NCI-H1105 (cell line): ENCODE results near the gene CLASP1.
A peak's percentile ranks its signal among the peaks of the same experiment; 100 is the strongest.

Experiments
- DNase-seq: peaks from one replicate; lab custom pipeline; 2025; lab: John Stamatoyannopoulos, UW

CLASP1 gene

DNA sequence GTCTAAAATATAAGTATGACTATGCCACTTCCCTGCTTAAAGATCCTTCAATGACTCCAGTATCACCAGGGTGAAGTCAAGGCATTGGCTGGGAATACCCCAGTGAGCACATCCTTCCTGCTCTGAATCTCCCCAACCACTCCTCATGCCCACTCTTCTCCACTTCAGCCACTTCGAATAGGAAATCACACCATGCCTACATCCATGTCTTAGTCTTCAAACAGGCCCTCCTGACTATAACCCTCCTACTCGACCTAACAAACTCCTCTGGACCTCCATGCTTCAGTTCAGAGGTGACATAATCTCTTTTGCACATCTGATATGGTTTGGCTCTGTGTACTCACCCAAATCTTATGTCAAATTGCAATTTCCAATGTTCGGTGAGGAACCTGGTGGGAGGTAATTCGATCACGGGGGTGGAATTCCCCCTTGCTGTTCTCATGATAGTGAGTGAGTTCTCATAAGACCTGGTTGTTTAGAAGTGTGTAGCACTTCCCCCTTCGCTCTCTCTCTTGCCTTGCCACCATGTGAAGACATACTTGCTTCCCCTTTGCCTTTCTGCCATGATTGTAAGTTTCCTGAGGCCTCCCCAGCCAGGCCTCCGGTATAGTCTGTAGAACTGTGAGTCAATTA lies 276.4 kb downstream of the CLASP1 start:
- DNase-seq: no peak

DNA sequence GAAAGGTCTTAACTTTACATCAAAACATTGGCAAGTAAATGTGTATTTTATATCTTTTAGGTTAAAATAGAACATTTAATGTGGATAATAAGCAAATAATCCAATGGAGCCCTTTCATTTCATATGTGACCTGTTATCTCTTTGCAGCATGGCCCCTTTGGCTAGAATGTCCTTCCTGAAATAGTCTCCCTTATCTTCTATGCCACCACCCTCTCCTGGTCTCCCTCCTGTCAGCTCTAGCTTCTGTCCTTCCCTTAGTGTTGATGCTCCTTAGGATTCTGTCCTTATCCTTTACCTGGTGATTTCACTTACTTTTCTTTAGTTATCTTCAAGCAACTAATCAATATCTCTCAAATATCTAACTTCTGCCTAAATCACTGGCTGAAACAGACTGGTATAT lies 277.2 kb downstream of the CLASP1 start:
- DNase-seq: no peak

DNA sequence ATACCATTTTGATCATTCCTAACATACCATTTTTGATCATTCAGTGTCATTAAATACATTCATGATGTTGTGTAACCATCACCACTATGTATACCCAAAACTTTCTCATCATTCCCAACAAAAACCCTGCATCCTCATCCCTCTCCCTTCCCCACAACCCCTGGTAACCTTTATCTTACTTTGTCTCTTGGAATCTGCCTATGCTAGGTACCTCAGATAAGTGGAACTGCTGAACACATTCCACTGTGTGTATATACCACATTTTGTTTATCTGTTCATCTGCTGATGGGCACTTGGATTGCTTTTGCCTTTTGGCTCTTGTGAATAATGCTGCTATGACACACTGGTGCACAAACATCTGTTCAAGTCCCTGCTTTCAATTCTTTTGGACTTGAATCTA lies 280.4 kb downstream of the CLASP1 start:
- DNase-seq: no peak

GRCh38 chr2:121368155-121368554 lies 281.1 kb downstream of the CLASP1 start:
- DNase-seq: no peak

DNA sequence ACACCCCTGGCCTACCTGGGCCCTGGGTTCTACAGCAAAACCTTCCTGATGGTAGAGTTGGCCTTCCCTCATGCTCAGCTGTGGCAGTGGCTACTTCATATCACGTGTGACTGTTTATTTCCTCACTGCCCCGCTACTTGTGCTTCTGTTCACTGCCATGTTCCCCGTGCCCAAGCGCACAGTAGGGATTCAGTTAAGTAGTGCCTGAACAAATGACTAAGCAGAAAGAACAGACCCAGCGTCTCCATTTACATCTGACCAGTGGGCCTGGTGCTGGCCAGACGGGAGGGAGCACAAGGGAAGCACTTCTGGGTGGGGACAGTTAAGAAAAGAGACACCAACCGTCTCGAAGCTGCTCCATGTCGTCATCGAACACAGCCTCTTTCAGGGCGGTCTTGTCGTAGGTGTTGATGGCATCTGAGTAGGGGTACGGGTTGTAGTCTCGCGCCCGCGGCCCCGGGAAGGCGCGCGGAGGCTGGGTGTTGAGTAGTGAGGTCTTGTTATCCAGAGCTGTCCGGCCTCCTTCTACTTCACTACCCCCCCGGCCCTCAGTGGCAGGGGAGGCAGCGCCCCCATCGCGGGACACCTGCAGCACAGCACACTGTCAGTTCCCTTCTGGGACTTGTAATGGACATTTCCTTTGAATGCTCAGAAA lies 281.9 kb downstream of the CLASP1 start:
- DNase-seq: no peak

GRCh38 chr2:121366040-121366439 lies 283.2 kb downstream of the CLASP1 start:
- no peak for DNase-seq

DNA sequence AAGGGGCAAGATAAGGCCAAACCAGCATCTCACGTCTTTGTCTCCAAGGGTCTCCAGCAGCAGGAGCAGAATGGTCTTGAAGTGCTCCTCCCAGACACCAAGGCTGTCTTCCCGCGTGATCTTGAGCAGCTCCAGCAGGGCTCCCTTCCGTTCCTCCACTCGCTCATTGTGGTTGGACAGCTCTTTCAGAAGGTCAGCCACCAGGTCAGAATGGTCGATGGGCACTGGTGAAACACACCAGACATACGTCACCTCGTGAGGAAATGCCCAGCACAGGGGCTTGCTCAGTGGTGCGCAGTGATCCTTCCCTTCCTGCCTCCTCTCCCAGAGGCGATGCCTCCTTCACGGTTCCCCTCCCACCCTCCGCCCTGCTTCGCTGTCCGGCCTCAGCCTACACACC lies 284.2 kb downstream of the CLASP1 start:
- DNase-seq: no peak

DNA sequence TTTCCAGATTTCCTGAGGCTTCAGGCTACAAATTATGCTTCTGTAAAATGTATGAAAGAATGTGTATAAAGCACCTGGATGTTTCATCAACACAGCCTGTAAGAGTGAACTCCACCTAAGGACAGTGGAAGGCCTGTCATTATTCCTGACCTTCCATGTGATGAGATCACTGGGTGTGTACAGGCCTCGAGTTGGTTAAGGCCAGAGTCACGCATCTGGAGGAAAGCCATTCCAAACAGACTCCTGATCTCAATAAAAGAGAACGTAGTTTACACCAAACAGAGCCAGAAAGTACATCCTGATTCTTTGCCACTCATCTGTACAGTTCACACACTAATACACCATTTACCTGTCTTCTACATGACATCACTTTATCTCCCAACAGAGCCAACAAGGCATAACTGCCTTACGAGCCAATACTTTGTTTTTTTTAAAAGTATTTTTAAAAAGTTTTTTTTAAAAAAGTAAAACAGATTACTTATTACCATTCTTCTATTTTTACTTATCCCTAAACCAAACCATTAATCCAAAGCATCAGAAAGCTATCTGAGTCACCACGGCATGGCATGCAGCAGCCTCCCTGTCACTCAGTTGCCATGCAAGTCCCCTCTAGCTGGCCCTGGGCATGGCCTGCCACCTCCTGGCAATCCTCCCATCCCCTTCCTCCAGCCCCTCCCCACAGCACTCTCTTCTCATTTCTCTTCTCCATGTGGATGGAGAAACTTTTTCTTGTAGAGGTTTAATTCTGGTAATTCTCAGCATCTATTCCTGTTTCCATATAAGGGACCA lies 285.4 kb downstream of the CLASP1 start:
- DNase-seq: no peak

- DNase-seq: no peak
These were observed 286.5 kb downstream of the CLASP1 start for GRCh38 chr2:121362774-121363173.

GRCh38 chr2:121362226-121362625 lies 287.0 kb downstream of the CLASP1 start:
- DNase-seq: no peak

GRCh38 chr2:121360566-121361300 lies 288.5 kb downstream of the CLASP1 start:
- DNase-seq: no peak

DNA sequence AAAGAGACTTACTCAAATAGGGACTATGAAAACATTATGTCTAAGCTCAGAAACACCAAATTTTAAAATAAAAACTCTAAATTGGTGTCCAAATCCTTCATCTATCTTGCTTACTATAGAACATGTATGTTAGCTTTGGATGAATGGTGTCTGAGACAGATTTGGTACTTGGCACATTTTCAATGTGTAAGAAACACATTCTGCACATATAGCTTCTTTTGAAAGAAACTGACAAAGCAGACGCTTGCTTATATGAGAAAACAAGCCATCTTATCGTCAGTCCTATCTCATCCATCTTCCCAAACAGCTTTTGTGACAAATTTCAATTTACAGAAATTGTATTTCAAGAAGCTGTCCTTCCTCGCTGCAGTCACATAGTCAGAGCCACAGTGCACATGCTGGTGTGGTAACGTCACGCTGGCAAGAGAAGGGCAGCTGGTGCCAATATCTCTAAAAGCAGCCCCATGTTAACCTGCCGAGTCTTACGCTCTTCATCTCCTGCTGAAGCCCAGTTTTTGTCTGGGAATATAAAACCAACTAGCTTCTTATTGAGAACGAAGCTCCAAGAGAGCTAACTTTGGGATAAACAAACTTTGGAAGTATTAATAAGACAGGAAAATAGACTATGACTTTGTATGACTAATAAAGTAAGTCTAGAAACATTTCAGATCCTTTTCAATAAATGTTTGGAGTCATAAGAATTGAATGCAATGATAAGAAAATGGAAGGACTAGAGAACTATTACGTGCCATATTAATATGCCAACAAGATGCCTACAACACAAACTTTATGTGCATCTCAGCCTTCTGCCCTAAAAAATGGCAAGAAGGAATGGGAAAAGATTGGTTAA lies 289.3 kb downstream of the CLASP1 start:
- DNase-seq: no peak

DNA sequence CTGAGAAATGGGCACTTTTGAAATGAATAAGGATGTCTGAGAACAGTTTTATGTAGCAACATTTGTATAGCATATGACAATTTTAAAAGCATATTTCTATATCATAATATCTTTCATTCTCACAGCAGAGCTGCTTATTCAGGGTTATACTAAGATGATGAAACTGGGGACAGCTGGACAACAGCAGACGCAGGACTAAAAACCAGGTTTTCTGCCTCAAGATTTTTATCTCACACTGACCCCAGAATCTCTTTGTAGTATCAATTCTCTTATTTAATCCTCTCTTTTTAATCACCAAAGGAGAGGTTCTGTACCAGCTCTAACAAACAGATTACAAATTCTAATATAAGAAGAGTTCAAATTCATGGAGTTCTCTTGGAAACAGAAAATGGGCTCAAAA lies 290.1 kb downstream of the CLASP1 start:
- DNase-seq: no peak

DNA sequence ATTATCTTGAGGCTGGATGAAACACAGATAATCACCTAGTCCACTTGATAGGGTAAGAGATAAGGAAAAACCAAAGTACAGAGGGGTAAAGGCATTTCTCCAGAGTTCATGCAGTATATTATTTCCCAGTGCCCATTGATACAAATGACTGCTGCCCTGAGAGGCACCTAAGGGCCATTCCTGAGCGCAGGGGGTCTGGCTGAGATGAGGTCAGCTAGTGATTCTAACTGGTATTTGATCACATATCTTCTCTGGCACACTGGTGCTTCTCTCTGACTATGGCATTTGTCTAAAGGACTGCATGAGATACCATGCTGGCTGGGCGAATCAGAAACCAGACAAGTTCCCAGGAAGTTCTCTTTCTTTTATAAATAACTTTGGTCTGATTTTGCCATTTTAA lies 291.0 kb downstream of the CLASP1 start:
- DNase-seq: no peak

DNA sequence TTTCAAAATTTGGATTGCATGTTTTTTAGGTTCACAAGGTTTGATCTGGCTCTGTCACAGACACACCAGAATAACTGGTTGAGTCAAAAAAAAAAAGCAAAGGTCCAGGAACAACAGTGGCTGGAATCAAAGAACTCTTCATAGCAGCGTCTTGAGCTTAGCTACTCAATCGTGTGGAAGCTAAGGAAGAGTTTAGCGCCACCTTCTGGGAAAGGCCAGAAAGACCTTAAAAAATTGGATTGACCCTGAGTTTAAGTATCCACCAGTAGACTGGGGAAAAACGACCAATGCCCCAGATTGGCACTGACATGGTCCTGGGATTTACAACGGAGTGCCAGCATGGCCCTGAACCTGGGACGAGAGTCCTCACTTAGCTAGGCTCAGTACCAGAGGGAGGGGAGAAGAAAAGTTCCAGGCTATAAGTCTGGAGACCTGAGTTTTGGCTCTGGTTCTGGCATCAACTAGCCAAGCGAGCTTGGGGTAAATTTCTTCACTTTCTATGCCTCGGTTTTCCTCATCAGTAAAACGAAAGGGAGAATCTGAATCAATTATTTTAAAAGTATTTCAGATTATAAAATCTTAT lies 293.1 kb downstream of the CLASP1 start:
- DNase-seq: peak; percentile 56

- peak; percentile 45 for DNase-seq
These were observed 293.8 kb downstream of the CLASP1 start for GRCh38 chr2:121355488-121355887.

- no peak for DNase-seq
These were observed 297.5 kb downstream of the CLASP1 start for GRCh38 chr2:121351521-121352318.

- no peak for DNase-seq
These were observed 298.4 kb downstream of the CLASP1 start for GRCh38 chr2:121350890-121351289.

- no peak for DNase-seq
These were observed 298.9 kb downstream of the CLASP1 start for GRCh38 chr2:121350402-121350775.

- DNase-seq: no peak
These were observed 299.4 kb downstream of the CLASP1 start for GRCh38 chr2:121349721-121350401.
